GM12891 (cell line): Measurements from ENCODE around the gene MS4A15.

Source experiments
- POLR2A ChIP-seq: IDR thresholded peaks from 2 replicates; pipeline ENCODE4 v1.6.1; 2011; ENCODE audit warnings: low read depth, low read length, control low read depth
- POLR2AphosphoS5 ChIP-seq: IDR thresholded peaks from 2 replicates; pipeline ENCODE4 v1.6.1; 2011; ENCODE audit warnings: low read depth, low read length, control low read depth

DNA sequence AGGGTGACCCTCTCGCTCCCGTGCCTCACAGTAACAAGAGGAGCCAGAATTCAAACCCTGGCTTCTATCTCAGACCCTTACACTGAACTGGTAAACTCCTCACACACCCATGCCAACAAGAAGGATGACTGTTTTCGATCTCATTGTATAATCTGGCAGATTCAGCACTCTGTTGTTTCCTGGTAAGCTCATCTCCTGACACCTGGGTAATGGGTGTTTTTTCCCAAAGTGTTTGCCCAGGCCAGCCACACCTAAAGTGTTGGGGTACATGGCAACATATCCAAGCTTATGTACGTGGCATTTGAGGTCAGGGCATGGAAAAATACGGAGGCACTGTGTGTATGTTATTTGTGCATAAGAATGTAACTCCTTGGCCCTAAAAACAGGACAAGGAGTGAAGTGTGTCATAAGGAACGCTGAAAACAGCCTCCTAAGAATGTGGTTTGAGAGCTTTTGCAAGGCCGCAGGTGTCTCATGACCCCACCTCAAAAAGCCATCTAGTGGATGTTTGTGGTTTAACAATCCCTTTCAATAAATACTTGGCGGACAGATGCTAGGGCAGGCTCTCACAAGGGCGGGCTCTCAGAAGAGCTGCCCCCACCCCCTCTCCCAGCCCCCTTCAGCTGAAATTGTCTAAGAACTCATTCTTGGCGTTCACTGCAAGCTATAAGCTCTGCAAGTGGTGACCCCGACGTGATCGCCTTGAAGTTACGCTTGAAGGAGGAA lies at the start of gene MS4A15:
- TF ChIP-seq POLR2A, result no peak
- TF ChIP-seq POLR2AphosphoS5, result no peak
